ENCODE data around the gene ZSWIM5. TPM values are rescaled to one million over a fixed set of nuclear protein-coding genes. Genes with fewer than 3 reads are reported as not detected.
"Not testable (repeated sequence)": the region's sequence is repeated elsewhere in the genome, so short reads cannot be mapped to it uniquely, and the experiment has no call there.

Gene ZSWIM5
- total RNA-seq, 1 experiment from 2014 or later = 0.40 TPM

DNA sequence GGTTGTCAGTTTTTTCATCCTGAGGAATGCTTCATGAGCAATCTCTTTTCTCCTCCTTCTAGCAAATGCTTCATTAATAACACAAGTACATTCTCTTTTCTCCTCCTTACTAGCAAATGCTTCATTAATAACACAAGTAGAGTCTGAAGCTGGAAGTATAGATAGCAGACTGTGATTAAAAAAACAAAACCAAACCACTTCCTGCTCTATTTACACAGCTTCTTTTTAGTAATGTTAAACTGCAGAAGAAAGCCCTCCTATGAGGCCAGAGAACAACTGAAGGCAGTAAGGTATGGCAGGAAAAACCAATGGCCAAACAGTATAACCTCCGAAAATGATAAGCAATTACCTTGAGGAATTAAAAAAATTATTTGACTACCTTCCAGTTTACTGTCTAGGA, 90.1 kb downstream of the ZSWIM5 start:
- TF ChIP-seq, protein P1, sequence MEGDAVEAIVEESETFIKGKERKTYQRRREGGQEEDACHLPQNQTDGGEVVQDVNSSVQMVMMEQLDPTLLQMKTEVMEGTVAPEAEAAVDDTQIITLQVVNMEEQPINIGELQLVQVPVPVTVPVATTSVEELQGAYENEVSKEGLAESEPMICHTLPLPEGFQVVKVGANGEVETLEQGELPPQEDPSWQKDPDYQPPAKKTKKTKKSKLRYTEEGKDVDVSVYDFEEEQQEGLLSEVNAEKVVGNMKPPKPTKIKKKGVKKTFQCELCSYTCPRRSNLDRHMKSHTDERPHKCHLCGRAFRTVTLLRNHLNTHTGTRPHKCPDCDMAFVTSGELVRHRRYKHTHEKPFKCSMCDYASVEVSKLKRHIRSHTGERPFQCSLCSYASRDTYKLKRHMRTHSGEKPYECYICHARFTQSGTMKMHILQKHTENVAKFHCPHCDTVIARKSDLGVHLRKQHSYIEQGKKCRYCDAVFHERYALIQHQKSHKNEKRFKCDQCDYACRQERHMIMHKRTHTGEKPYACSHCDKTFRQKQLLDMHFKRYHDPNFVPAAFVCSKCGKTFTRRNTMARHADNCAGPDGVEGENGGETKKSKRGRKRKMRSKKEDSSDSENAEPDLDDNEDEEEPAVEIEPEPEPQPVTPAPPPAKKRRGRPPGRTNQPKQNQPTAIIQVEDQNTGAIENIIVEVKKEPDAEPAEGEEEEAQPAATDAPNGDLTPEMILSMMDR (IDR thresholded peaks at IDR 0.05; ENCODE audit: unreplicated experiment) = no peak
- Mint-ChIP-seq H3K9me3 (ENCODE audit: low read depth, unreplicated experiment) (no peaks in the 10 kb centered on the region), H3K36me3 (ENCODE audit: insufficient read depth, unreplicated experiment) (no peaks in the 10 kb centered on the region), H3K27me3 (ENCODE audit: unreplicated experiment) (peaks cover 29% of the 10 kb centered on the region), H3K27ac (ENCODE audit: unreplicated experiment) (no peak overlapping the region), H3K4me3 (ENCODE audit: low read depth, unreplicated experiment) (no peak overlapping the region), H3K4me1 (ENCODE audit: low read depth, unreplicated experiment) (no peaks in the 10 kb centered on the region)
- intact Hi-C loops (cut with micrococcal nuclease; ENCODE audit: unreplicated experiment) = no loop called here
- CTCF ChIA-PET = no interaction called here
- BruUV-seq (replicated peaks) = no TSS peak
- DNase-seq = no peak

DNA sequence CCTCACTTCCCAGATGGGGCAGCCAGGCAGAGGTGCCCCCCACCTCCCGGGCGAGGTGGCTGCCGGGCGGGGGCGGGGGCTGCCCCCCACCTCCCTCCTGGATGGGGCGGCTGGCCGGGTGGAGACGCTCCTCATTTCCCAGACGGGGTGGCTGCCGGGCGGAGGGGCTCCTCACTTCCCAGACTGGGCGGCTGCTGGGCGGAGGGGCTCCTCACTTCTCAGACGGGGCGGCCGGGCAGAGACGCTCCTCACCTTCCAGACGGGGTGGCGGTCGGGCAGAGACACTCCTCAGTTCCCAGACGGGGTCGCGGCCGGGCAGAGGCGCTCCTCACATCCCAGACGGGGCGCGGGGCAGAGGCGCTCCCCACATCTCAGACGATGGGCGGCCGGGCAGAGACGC, 91.2 kb downstream of the ZSWIM5 start:
- H3K4me1 Mint-ChIP-seq (ENCODE audit: low read depth, unreplicated experiment); H3K27ac Mint-ChIP-seq (ENCODE audit: unreplicated experiment); H3K4me3 Mint-ChIP-seq (ENCODE audit: low read depth, unreplicated experiment); H3K9me3 Mint-ChIP-seq (ENCODE audit: low read depth, unreplicated experiment); H3K36me3 Mint-ChIP-seq (ENCODE audit: insufficient read depth, unreplicated experiment); DNase-seq; BruUV-seq (replicated peaks); intact Hi-C loops (cut with micrococcal nuclease; ENCODE audit: unreplicated experiment): not testable (repeated sequence)
- peaks cover 40% of the 10 kb centered on the region for H3K27me3 Mint-ChIP-seq (ENCODE audit: unreplicated experiment)
- CTCF ChIA-PET = interaction anchor here (0.7 kb wide), 1 partner anchor 32 kb away, joined by 4 read pairs; no protein-coding TSS in a partner anchor

DNA sequence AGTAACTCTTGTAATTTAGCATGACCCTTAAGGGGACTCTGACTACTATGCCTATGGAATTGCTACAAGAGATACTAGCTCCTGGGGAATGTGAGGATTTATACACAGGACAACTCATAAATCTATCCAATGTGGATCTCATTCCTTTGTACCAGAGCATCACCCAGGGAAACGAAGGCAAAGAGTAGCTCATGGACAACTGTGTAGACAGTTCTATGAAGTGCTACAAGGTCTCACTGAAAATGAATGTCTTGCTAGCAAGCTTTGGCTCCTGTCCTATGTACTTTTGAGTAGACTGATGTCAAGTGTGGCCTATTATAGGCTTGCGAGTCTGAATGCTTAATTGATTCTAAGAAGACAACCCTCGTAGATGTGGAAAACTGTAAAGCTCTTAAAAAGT, 93.7 kb downstream of the ZSWIM5 start:
- Mint-ChIP-seq H3K9me3 (ENCODE audit: low read depth, unreplicated experiment) (no peaks in the 10 kb centered on the region), H3K4me3 (ENCODE audit: low read depth, unreplicated experiment) (no peak overlapping the region), H3K27ac (ENCODE audit: unreplicated experiment) (no peak overlapping the region), H3K36me3 (ENCODE audit: insufficient read depth, unreplicated experiment) (no peaks in the 10 kb centered on the region), H3K27me3 (ENCODE audit: unreplicated experiment) (peaks cover 40% of the 10 kb centered on the region), H3K4me1 (ENCODE audit: low read depth, unreplicated experiment) (no peaks in the 10 kb centered on the region)
- CTCF ChIA-PET = no interaction called here
- BruUV-seq (replicated peaks) = no TSS peak
- intact Hi-C loops (cut with micrococcal nuclease; ENCODE audit: unreplicated experiment) = no loop called here
- DNase-seq = no peak
- TF ChIP-seq, protein P1 (IDR thresholded peaks at IDR 0.05; ENCODE audit: unreplicated experiment) = no peak

DNA sequence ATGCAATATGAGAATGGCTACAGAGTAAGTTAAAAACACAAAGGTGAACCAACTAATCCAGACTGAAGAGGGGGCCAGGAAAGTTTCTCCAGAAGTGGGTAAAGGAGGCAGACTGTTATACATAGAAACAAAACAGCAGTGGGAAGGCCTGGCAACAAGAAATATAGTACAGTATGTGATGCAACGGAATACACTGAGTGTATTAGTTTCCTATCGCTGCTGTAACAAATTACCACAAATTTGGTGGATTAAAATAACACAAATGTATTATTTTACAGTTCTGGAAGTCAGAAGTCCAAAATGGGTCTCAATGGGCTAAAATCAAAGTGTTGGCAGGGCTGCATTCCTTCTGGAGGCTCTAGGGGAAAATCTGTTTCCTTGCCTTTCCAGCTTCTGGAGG, 95.2 kb downstream of the ZSWIM5 start:
- CTCF ChIA-PET = no interaction called here
- no peaks in the 10 kb centered on the region for H3K4me1 Mint-ChIP-seq (ENCODE audit: low read depth, unreplicated experiment)
- DNase-seq = no peak
- no peaks in the 10 kb centered on the region for H3K9me3 Mint-ChIP-seq (ENCODE audit: low read depth, unreplicated experiment)
- TF ChIP-seq, protein P1 (IDR thresholded peaks at IDR 0.05; ENCODE audit: unreplicated experiment) = no peak
- intact Hi-C loops (cut with micrococcal nuclease; ENCODE audit: unreplicated experiment) = no loop called here
- peaks cover 40% of the 10 kb centered on the region for H3K27me3 Mint-ChIP-seq (ENCODE audit: unreplicated experiment)
- no peak overlapping the region for H3K4me3 Mint-ChIP-seq (ENCODE audit: low read depth, unreplicated experiment)
- BruUV-seq (replicated peaks) = no TSS peak
- H3K27ac Mint-ChIP-seq (ENCODE audit: unreplicated experiment) = no peak overlapping the region
- H3K36me3 Mint-ChIP-seq (ENCODE audit: insufficient read depth, unreplicated experiment) = no peaks in the 10 kb centered on the region

DNA sequence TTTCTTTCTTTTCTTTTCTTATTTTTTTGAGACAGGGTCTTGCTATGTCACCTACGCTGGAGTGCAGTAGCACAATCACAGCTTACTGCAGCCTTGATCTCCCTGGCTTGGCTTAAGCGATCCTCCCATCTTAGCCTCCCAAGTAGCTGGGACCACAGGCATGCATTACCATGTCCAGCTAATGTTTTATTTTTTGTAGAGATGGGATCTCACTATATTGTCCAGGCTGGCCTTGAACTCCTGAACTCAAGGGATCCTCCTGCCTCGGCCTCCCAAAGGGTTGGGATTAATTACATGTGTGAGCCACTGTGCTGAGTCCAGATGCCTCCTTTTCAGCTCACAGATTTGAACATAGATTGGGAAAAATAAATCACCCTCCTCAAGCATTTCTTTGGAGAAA, 98.6 kb downstream of the ZSWIM5 start:
- Mint-ChIP-seq H3K4me1 (ENCODE audit: low read depth, unreplicated experiment) (no peaks in the 10 kb centered on the region), H3K27ac (ENCODE audit: unreplicated experiment) (no peak overlapping the region), H3K9me3 (ENCODE audit: low read depth, unreplicated experiment) (no peaks in the 10 kb centered on the region), H3K27me3 (ENCODE audit: unreplicated experiment) (peaks cover 24% of the 10 kb centered on the region), H3K36me3 (ENCODE audit: insufficient read depth, unreplicated experiment) (no peaks in the 10 kb centered on the region), H3K4me3 (ENCODE audit: low read depth, unreplicated experiment) (no peak overlapping the region)
- TF ChIP-seq, protein P1 (IDR thresholded peaks at IDR 0.05; ENCODE audit: unreplicated experiment) = no peak
- no peak for DNase-seq
- BruUV-seq (replicated peaks) = no TSS peak
- CTCF ChIA-PET = no interaction called here
- intact Hi-C loops (cut with micrococcal nuclease; ENCODE audit: unreplicated experiment) = no loop called here

DNA sequence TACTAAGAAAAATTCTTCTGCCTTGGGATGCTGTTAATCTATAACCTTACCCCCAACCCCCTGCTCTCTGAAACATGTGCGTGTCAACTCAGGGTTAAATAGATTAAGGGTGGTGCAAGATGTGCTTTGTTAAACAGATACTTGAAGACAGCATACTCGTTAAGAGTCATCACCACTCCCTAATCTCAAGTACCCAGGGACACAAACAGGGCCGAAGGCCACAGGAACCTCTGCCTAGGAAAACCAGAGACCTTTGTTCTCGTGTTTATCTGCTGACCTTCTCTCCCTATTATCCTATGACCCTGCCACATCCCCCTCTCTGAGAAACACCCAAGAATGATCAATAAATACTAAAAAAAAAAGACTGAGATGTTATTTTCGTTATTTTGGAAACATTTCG, 99.5 kb downstream of the ZSWIM5 start:
- DNase-seq; BruUV-seq (replicated peaks); CTCF ChIA-PET; H3K36me3 Mint-ChIP-seq (ENCODE audit: insufficient read depth, unreplicated experiment); H3K27ac Mint-ChIP-seq (ENCODE audit: unreplicated experiment); H3K4me1 Mint-ChIP-seq (ENCODE audit: low read depth, unreplicated experiment); intact Hi-C loops (cut with micrococcal nuclease; ENCODE audit: unreplicated experiment); H3K9me3 Mint-ChIP-seq (ENCODE audit: low read depth, unreplicated experiment); H3K4me3 Mint-ChIP-seq (ENCODE audit: low read depth, unreplicated experiment): not testable (repeated sequence)
- H3K27me3 Mint-ChIP-seq (ENCODE audit: unreplicated experiment) = peaks cover 24% of the 10 kb centered on the region

DNA sequence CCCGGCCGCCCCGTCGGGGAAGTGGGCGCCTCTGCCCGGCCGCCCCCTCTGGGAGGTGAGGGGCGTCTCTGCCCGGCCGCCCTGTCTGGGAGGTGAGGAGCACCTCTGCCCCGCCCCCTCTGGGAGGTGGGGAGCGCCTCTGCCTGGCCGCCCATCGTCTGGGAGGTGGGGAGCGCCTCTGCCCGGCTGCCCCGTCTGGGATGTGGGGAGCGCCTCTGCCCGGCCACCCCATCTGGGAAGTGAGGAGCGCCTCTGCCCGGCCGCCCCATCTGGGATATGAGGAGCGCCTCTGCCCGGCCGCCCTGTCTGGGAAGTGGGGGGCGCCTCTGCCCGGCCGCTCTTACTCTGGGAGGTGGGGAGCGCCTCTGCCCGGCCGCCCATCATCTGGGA, 100.3 kb downstream of the ZSWIM5 start:
- H3K36me3 Mint-ChIP-seq (ENCODE audit: insufficient read depth, unreplicated experiment); H3K4me1 Mint-ChIP-seq (ENCODE audit: low read depth, unreplicated experiment); H3K9me3 Mint-ChIP-seq (ENCODE audit: low read depth, unreplicated experiment); CTCF ChIA-PET; H3K27ac Mint-ChIP-seq (ENCODE audit: unreplicated experiment); DNase-seq; BruUV-seq (replicated peaks); H3K4me3 Mint-ChIP-seq (ENCODE audit: low read depth, unreplicated experiment); intact Hi-C loops (cut with micrococcal nuclease; ENCODE audit: unreplicated experiment): not testable (repeated sequence)
- H3K27me3 Mint-ChIP-seq (ENCODE audit: unreplicated experiment) = peaks cover 21% of the 10 kb centered on the region

Data from Calu3 (cell line).